ENCODE measurements around the gene NCK2.

DNA sequence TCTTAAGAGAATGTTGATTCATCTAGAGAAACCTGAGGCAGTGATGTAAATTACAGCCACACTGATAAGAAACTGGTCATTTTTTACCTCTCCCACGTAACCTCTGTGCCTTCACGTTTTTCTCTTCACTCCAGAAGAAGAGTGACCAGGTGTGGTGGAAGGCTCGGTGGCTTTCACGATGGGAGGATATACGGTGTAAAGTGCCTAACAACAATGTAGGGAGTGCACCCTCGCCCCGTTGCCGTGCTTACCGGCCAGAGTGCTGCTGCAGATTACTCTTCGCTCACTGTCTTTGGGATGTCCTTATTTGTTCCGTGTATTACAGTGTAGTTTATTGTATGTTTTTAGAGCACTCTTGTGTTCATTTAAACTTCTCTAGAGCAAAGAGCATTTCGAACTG, 46.5 kb downstream of the NCK2 start:
- TF ChIP-seq, protein P1, sequence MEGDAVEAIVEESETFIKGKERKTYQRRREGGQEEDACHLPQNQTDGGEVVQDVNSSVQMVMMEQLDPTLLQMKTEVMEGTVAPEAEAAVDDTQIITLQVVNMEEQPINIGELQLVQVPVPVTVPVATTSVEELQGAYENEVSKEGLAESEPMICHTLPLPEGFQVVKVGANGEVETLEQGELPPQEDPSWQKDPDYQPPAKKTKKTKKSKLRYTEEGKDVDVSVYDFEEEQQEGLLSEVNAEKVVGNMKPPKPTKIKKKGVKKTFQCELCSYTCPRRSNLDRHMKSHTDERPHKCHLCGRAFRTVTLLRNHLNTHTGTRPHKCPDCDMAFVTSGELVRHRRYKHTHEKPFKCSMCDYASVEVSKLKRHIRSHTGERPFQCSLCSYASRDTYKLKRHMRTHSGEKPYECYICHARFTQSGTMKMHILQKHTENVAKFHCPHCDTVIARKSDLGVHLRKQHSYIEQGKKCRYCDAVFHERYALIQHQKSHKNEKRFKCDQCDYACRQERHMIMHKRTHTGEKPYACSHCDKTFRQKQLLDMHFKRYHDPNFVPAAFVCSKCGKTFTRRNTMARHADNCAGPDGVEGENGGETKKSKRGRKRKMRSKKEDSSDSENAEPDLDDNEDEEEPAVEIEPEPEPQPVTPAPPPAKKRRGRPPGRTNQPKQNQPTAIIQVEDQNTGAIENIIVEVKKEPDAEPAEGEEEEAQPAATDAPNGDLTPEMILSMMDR (IDR thresholded peaks at IDR 0.05): no peak
- no peak for TF ChIP-seq EP300 (IDR thresholded peaks at IDR 0.05)
- no peak for TF ChIP-seq POLR2A (IDR thresholded peaks at IDR 0.05; ENCODE audit: low read depth)
